Measurements from ENCODE around the gene CNTN4.

Gene CNTN4

GRCh38 chr3:2099028-2099671 lies 484 bp downstream of the CNTN4 start:
- no peaks in the 10 kb centered on the region for H3K9me3 ChIP-seq (ENCODE audit: control insufficient read depth, low read length)
- no peaks in the 10 kb centered on the region for H3K36me3 ChIP-seq (ENCODE audit: control insufficient read depth, insufficient read depth, low read length, severe bottlenecking)
- no peaks in the 10 kb centered on the region for H3K4me1 ChIP-seq (ENCODE audit: control insufficient read depth, insufficient read depth, low read length)
- no peak overlapping the region for H3K4me3 ChIP-seq (ENCODE audit: low read length)
- DNase-seq (ENCODE audit: low read depth): no peak
- H3K27me3 ChIP-seq (replicated peaks; ENCODE audit: control insufficient read depth, insufficient read depth, low read length): peaks cover 37% of the 10 kb centered on the region
- no peak overlapping the region for H3K9ac ChIP-seq (ENCODE audit: low read length)

GRCh38 chr3:2099779-2100191 lies 1.1 kb downstream of the CNTN4 start:
- Histone ChIP-seq H3K9ac (ENCODE audit: low read length) (no peak overlapping the region), H3K9me3 (ENCODE audit: control insufficient read depth, low read length) (no peaks in the 10 kb centered on the region), H3K4me3 (ENCODE audit: low read length) (no peak overlapping the region), H3K36me3 (ENCODE audit: control insufficient read depth, insufficient read depth, low read length, severe bottlenecking) (no peaks in the 10 kb centered on the region), H3K27me3 (replicated peaks; ENCODE audit: control insufficient read depth, insufficient read depth, low read length) (peaks cover 37% of the 10 kb centered on the region), H3K4me1 (ENCODE audit: control insufficient read depth, insufficient read depth, low read length) (no peaks in the 10 kb centered on the region)
- DNase-seq (ENCODE audit: low read depth): no peak

- H3K9me3 ChIP-seq (ENCODE audit: control insufficient read depth, low read length): peaks cover 5% of the 10 kb centered on the region
Measured at GRCh38 chr3:2106438-2106837, 7.8 kb downstream of the CNTN4 start.

GRCh38 chr3:2110597-2111117 lies 12.0 kb downstream of the CNTN4 start:
- H3K36me3 ChIP-seq (ENCODE audit: control insufficient read depth, insufficient read depth, low read length, severe bottlenecking): no peaks in the 10 kb centered on the region
- H3K9ac ChIP-seq (ENCODE audit: low read length): no peak overlapping the region
- H3K9me3 ChIP-seq (ENCODE audit: control insufficient read depth, low read length): peaks cover 5% of the 10 kb centered on the region
- DNase-seq (ENCODE audit: low read depth): no peak
- no peak overlapping the region for H3K4me3 ChIP-seq (ENCODE audit: low read length)
- H3K4me1 ChIP-seq (ENCODE audit: control insufficient read depth, insufficient read depth, low read length): no peaks in the 10 kb centered on the region
- H3K27me3 ChIP-seq (replicated peaks; ENCODE audit: control insufficient read depth, insufficient read depth, low read length): no peaks in the 10 kb centered on the region

More at GRCh38 chr3:2106438-2106837, 7.8 kb downstream of the CNTN4 start:
- Histone ChIP-seq H3K36me3 (ENCODE audit: control insufficient read depth, insufficient read depth, low read length, severe bottlenecking) (no peaks in the 10 kb centered on the region), H3K4me1 (ENCODE audit: control insufficient read depth, insufficient read depth, low read length) (no peaks in the 10 kb centered on the region), H3K27me3 (replicated peaks; ENCODE audit: control insufficient read depth, insufficient read depth, low read length) (no peaks in the 10 kb centered on the region), H3K9ac (ENCODE audit: low read length) (no peak overlapping the region), H3K4me3 (ENCODE audit: low read length) (no peak overlapping the region)
- no peak for DNase-seq (ENCODE audit: low read depth)

- Histone ChIP-seq H3K4me3 (ENCODE audit: low read length) (no peak overlapping the region), H3K9ac (ENCODE audit: low read length) (no peak overlapping the region), H3K36me3 (ENCODE audit: control insufficient read depth, insufficient read depth, low read length, severe bottlenecking) (no peaks in the 10 kb centered on the region), H3K9me3 (ENCODE audit: control insufficient read depth, low read length) (no peaks in the 10 kb centered on the region), H3K4me1 (ENCODE audit: control insufficient read depth, insufficient read depth, low read length) (no peaks in the 10 kb centered on the region), H3K27me3 (replicated peaks; ENCODE audit: control insufficient read depth, insufficient read depth, low read length) (no peaks in the 10 kb centered on the region)
- no peak for DNase-seq (ENCODE audit: low read depth)
Measured at GRCh38 chr3:2114617-2115275, 16.1 kb downstream of the CNTN4 start.

- Histone ChIP-seq H3K9me3 (ENCODE audit: control insufficient read depth, low read length) (no peaks in the 10 kb centered on the region), H3K4me3 (ENCODE audit: low read length) (no peak overlapping the region), H3K36me3 (ENCODE audit: control insufficient read depth, insufficient read depth, low read length, severe bottlenecking) (no peaks in the 10 kb centered on the region), H3K4me1 (ENCODE audit: control insufficient read depth, insufficient read depth, low read length) (no peaks in the 10 kb centered on the region), H3K27me3 (replicated peaks; ENCODE audit: control insufficient read depth, insufficient read depth, low read length) (no peaks in the 10 kb centered on the region), H3K9ac (ENCODE audit: low read length) (no peak overlapping the region)
- no peak for DNase-seq (ENCODE audit: low read depth)
Measured at GRCh38 chr3:2130726-2131125, 32.1 kb downstream of the CNTN4 start.

- no peak overlapping the region for H3K4me3 ChIP-seq (ENCODE audit: low read length)
- H3K4me1 ChIP-seq (ENCODE audit: control insufficient read depth, insufficient read depth, low read length): no peaks in the 10 kb centered on the region
- no peaks in the 10 kb centered on the region for H3K27me3 ChIP-seq (replicated peaks; ENCODE audit: control insufficient read depth, insufficient read depth, low read length)
- DNase-seq (ENCODE audit: low read depth): no peak
- no peak overlapping the region for H3K9ac ChIP-seq (ENCODE audit: low read length)
- H3K9me3 ChIP-seq (ENCODE audit: control insufficient read depth, low read length): no peaks in the 10 kb centered on the region
- H3K36me3 ChIP-seq (ENCODE audit: control insufficient read depth, insufficient read depth, low read length, severe bottlenecking): no peaks in the 10 kb centered on the region
Measured at GRCh38 chr3:2133146-2133545, 34.5 kb downstream of the CNTN4 start.

- peaks cover 3% of the 10 kb centered on the region for H3K9me3 ChIP-seq (ENCODE audit: control insufficient read depth, low read length)
- no peak overlapping the region for H3K4me3 ChIP-seq (ENCODE audit: low read length)
- no peak overlapping the region for H3K9ac ChIP-seq (ENCODE audit: low read length)
- DNase-seq (ENCODE audit: low read depth): no peak
- no peaks in the 10 kb centered on the region for H3K27me3 ChIP-seq (replicated peaks; ENCODE audit: control insufficient read depth, insufficient read depth, low read length)
- H3K36me3 ChIP-seq (ENCODE audit: control insufficient read depth, insufficient read depth, low read length, severe bottlenecking): no peaks in the 10 kb centered on the region
- H3K4me1 ChIP-seq (ENCODE audit: control insufficient read depth, insufficient read depth, low read length): no peaks in the 10 kb centered on the region
Measured at GRCh38 chr3:2137651-2138050, 39.0 kb downstream of the CNTN4 start.

GRCh38 chr3:2141482-2141881 lies 42.8 kb downstream of the CNTN4 start:
- Histone ChIP-seq H3K27me3 (replicated peaks; ENCODE audit: control insufficient read depth, insufficient read depth, low read length) (no peaks in the 10 kb centered on the region), H3K4me3 (ENCODE audit: low read length) (no peak overlapping the region), H3K9ac (ENCODE audit: low read length) (no peak overlapping the region), H3K4me1 (ENCODE audit: control insufficient read depth, insufficient read depth, low read length) (no peaks in the 10 kb centered on the region), H3K36me3 (ENCODE audit: control insufficient read depth, insufficient read depth, low read length, severe bottlenecking) (no peaks in the 10 kb centered on the region), H3K9me3 (ENCODE audit: control insufficient read depth, low read length) (peaks cover 3% of the 10 kb centered on the region)
- no peak for DNase-seq (ENCODE audit: low read depth)

- no peak for DNase-seq (ENCODE audit: low read depth)
- H3K4me1 ChIP-seq (ENCODE audit: control insufficient read depth, insufficient read depth, low read length): no peaks in the 10 kb centered on the region
Measured at GRCh38 chr3:2148561-2149340, 50.1 kb downstream of the CNTN4 start.

GRCh38 chr3:2153053-2153452 lies 54.4 kb downstream of the CNTN4 start:
- H3K27me3 ChIP-seq (replicated peaks; ENCODE audit: control insufficient read depth, insufficient read depth, low read length): no peaks in the 10 kb centered on the region
- no peak for DNase-seq (ENCODE audit: low read depth)
- no peak overlapping the region for H3K9ac ChIP-seq (ENCODE audit: low read length)
- no peaks in the 10 kb centered on the region for H3K36me3 ChIP-seq (ENCODE audit: control insufficient read depth, insufficient read depth, low read length, severe bottlenecking)
- H3K4me1 ChIP-seq (ENCODE audit: control insufficient read depth, insufficient read depth, low read length): no peaks in the 10 kb centered on the region
- H3K9me3 ChIP-seq (ENCODE audit: control insufficient read depth, low read length): no peaks in the 10 kb centered on the region
- no peak overlapping the region for H3K4me3 ChIP-seq (ENCODE audit: low read length)

More at GRCh38 chr3:2148561-2149340, 50.1 kb downstream of the CNTN4 start:
- Histone ChIP-seq H3K27me3 (replicated peaks; ENCODE audit: control insufficient read depth, insufficient read depth, low read length) (no peaks in the 10 kb centered on the region), H3K36me3 (ENCODE audit: control insufficient read depth, insufficient read depth, low read length, severe bottlenecking) (no peaks in the 10 kb centered on the region), H3K9me3 (ENCODE audit: control insufficient read depth, low read length) (no peaks in the 10 kb centered on the region), H3K4me3 (ENCODE audit: low read length) (no peak overlapping the region), H3K9ac (ENCODE audit: low read length) (no peak overlapping the region)
